ENCODE data around the gene FNBP1L. TPM values are rescaled to one million over a fixed set of nuclear protein-coding genes. Genes with fewer than 3 reads are reported as not detected.

The FNBP1L gene
- total and polyA plus RNA-seq, 9 of the 15 experiments (the other 6 are each of a cell fraction or from before 2014, with no cell fraction given): 1.4 to 6.9 (median 5.9) TPM

DNA sequence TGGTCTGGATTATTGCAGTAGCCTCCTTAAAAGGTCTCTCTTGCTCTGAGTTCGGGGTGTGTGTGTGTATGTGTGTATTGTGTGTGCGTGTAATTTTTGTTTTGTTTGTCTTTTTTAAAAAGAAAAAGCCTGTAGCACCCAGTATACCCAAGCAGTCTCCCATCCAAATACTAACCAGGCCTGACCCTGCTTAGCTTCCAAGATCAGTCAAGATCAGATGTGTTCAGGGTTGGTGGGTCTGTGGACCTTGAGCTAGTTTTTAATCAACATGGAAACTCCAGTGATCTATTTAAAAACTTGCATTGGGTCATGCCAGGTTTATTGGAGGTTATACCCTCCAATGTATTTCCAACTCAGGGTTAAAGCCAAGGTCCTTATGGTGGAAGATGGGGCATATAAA, 40.3 kb downstream of the FNBP1L start:
- H4K20me1 ChIP-seq (replicated peaks; ENCODE audit: control insufficient read depth, insufficient read depth, low read length): no peaks in the 10 kb centered on the region
- no peak overlapping the region for H3K27ac ChIP-seq (ENCODE audit: extremely low read depth, low read depth, low read length)
- no peaks in the 10 kb centered on the region for H3K4me1 ChIP-seq (replicated peaks in 1 of 2; ENCODE audit: control insufficient read depth in 2 of 2, insufficient read depth in 2 of 2, low read length in 2 of 2)
- TF ChIP-seq, protein P1, sequence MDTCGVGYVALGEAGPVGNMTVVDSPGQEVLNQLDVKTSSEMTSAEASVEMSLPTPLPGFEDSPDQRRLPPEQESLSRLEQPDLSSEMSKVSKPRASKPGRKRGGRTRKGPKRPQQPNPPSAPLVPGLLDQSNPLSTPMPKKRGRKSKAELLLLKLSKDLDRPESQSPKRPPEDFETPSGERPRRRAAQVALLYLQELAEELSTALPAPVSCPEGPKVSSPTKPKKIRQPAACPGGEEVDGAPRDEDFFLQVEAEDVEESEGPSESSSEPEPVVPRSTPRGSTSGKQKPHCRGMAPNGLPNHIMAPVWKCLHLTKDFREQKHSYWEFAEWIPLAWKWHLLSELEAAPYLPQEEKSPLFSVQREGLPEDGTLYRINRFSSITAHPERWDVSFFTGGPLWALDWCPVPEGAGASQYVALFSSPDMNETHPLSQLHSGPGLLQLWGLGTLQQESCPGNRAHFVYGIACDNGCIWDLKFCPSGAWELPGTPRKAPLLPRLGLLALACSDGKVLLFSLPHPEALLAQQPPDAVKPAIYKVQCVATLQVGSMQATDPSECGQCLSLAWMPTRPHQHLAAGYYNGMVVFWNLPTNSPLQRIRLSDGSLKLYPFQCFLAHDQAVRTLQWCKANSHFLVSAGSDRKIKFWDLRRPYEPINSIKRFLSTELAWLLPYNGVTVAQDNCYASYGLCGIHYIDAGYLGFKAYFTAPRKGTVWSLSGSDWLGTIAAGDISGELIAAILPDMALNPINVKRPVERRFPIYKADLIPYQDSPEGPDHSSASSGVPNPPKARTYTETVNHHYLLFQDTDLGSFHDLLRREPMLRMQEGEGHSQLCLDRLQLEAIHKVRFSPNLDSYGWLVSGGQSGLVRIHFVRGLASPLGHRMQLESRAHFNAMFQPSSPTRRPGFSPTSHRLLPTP (IDR thresholded peaks at IDR 0.05; ENCODE audit: borderline replicate concordance, extremely low read depth, insufficient read length): peak; percentile 54
- TF ChIP-seq TBP (optimal IDR thresholded peaks at IDR 0.05; ENCODE audit: low read depth, low read length) (peak; percentile 87), KLF6 (CRISPR knock-in tag; IDR thresholded peaks at IDR 0.05; ENCODE audit: borderline replicate concordance) (no peak), NR3C1 (CRISPR knock-in tag; IDR thresholded peaks at IDR 0.05) (no peak), POLR3A (IDR thresholded peaks at IDR 0.05; ENCODE audit: borderline replicate concordance, extremely low read depth, insufficient read depth, insufficient read length) (peak; percentile 60)
- DNase-seq (ENCODE audit: extremely low read depth in 1 of 4, low spot score in 3 of 4) (no peak), ATAC-seq (no peak; the same call in 2 of the 3 replicates), FAIRE-seq (no peak)
- POLR2A ChIA-PET: no interaction called here
- no TSS peak for BruUV-seq (replicated peaks)
- CTCF ChIA-PET (ENCODE audit: low intra/inter-chr PET ratio): no interaction called here
- 29% methylated on average over 2 of the region's 2 CpGs for WGBS (ENCODE audit: insufficient coverage, low coverage, missing lambda C conversion rate)
- H3K9me3 ChIP-seq (replicated peaks; ENCODE audit: control insufficient read depth, insufficient read depth, low read depth, low read length): no peaks in the 10 kb centered on the region
- H3K9ac ChIP-seq (ENCODE audit: insufficient read depth in 1 of 2, low read depth in 2 of 2, low read length in 2 of 2): no peak overlapping the region
- H2AFZ ChIP-seq (ENCODE audit: low read depth, low read length): no peak overlapping the region
- no peaks in the 10 kb centered on the region for H3K9me1 ChIP-seq (ENCODE audit: control insufficient read depth, insufficient read depth, low read length)
- intact Hi-C loops (cut with micrococcal nuclease) (no loop called here), in situ Hi-C loops (cut with MboI) (no loop called here)
- H3K4me2 ChIP-seq (ENCODE audit: insufficient read depth, low read length): no peak overlapping the region
- H3K79me2 ChIP-seq (ENCODE audit: control insufficient read depth, insufficient read depth, low read length): 0 out of 3 replicates have a peak, but pooled peaks cover 3% of the 10 kb centered on the region
- H3K4me3 ChIP-seq: no peak overlapping the region
- no peaks in the 10 kb centered on the region for H3K27me3 ChIP-seq (ENCODE audit: control insufficient read depth in 2 of 2, insufficient read depth in 2 of 2, low read length in 2 of 2)
- H3K36me3 ChIP-seq (ENCODE audit: control insufficient read depth, insufficient read depth, low read length): no peaks in the 10 kb centered on the region
